ENCODE data around the gene MED4. TPM values are rescaled to one million over a fixed set of nuclear protein-coding genes. Genes with fewer than 3 reads are reported as not detected.

Gene MED4
- total RNA-seq, 4 donors from 2014 or later: 31.4 to 39.7 (median 37.2) TPM

DNA sequence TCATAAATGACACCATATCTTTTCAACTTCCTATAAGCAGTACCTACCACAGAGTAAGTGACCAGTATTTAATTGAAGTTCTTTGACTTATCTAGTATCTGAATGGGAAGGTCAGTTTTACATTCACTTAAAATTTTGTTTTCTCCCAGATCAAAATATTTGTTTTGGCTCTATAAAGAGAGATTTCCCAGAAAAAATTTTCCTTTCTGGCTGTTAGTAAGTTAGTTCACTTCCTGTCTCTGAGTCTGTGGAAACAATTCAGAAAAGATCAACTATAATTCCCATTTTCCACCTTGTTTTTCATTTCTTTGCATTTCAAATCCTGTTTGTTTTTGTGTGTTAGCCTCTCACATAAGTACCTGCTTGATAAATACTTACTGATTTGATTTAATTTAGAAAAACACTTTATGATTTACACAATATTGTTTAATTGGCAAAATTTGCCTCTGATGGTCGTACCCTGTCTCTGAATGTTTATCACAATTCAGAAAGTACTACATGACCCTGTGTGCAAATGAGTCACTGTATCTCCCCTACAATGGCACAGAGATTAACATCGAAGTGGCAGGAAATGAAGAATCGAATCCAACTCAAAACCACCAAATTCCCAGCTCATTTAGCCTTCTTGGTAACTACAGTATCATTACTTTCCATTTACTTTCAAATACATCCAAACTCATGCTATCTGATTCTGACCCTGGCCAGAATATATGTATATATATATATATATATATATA is 15.4 kb upstream of the MED4 start:
- intact Hi-C loops (cut with DNase I; ENCODE audit: low total_unique reads): no loop called here
- in situ Hi-C loops (cut with MboI; ENCODE audit: low pct_ligation_motif_present in 1 of 4, low pct_unique_long_range_greater_than_20kb in 1 of 4, low sequenced_read_pairs in 3 of 4): loop anchor here in 1 of 4 donors (25.0 kb wide), 1 partner anchor 652 kb away; no protein-coding TSS in a partner anchor
- Histone ChIP-seq H3K27me3 (no peaks in the 10 kb centered on the region), H3K4me1 (peaks cover 0 to 6% (median 0%) of the 10 kb centered on the region in 4 donors), H3K27ac (peak overlapping the region in 1 of 4 donors; percentile 28), H3K9me3 (no peaks in the 10 kb centered on the region), H3K4me3 (no peak overlapping the region), H3K36me3 (no peaks in the 10 kb centered on the region)
- TF ChIP-seq POLR2A (IDR thresholded peaks at IDR 0.05): no peak
- TF ChIP-seq POLR2AphosphoS5 (IDR thresholded peaks at IDR 0.05): no peak
- no peak for TF ChIP-seq CTCF (IDR thresholded peaks at IDR 0.05)
- no peak for TF ChIP-seq EP300 (IDR thresholded peaks at IDR 0.05; ENCODE audit: low read depth)
- no peak for DNase-seq
- 62 to 70% methylated on average over 3 of the region's 3 CpGs for WGBS, 2 donors (ENCODE audit: low coverage in 1 of 2)

DNA sequence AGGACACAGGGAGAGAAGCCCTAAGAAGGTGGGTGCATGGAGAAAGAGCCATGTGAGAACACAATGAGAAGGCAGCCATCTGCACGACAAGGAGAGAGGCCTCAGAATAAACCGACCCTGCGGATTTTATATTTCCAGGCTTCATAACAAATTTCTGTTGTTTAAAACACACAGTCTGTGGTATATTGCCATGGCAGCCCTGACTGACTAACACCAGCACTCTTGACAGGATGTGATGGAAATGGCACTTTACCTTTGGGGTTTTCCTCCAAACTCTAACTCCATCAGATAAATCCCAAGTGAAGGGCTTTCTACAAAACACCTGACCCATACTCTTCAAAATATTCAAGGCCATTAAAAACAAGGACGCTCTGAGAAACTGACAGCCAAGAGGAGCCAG is 13.2 kb upstream of the MED4 start:
- H3K27ac ChIP-seq: no peak overlapping the region
- no peaks in the 10 kb centered on the region for H3K27me3 ChIP-seq
- DNase-seq: no peak
- H3K9me3 ChIP-seq: no peaks in the 10 kb centered on the region
- TF ChIP-seq CTCF (IDR thresholded peaks at IDR 0.05): no peak
- no peak for TF ChIP-seq POLR2AphosphoS5 (IDR thresholded peaks at IDR 0.05)
- TF ChIP-seq POLR2A (IDR thresholded peaks at IDR 0.05): no peak
- no peak for TF ChIP-seq EP300 (IDR thresholded peaks at IDR 0.05; ENCODE audit: low read depth)
- 57 to 62% methylated on average over 4 of the region's 4 CpGs for WGBS, 2 donors (ENCODE audit: low coverage in 1 of 2)
- no peak overlapping the region for H3K4me3 ChIP-seq
- in situ Hi-C loops (cut with MboI; ENCODE audit: low pct_ligation_motif_present in 1 of 4, low pct_unique_long_range_greater_than_20kb in 1 of 4, low sequenced_read_pairs in 3 of 4) (loop anchor here in 1 of 4 donors (25.0 kb wide), 1 partner anchor 654 kb away; no protein-coding TSS in a partner anchor), intact Hi-C loops (cut with DNase I; ENCODE audit: low total_unique reads) (no loop called here)
- H3K4me1 ChIP-seq: no peaks in the 10 kb centered on the region
- no peaks in the 10 kb centered on the region for H3K36me3 ChIP-seq

DNA sequence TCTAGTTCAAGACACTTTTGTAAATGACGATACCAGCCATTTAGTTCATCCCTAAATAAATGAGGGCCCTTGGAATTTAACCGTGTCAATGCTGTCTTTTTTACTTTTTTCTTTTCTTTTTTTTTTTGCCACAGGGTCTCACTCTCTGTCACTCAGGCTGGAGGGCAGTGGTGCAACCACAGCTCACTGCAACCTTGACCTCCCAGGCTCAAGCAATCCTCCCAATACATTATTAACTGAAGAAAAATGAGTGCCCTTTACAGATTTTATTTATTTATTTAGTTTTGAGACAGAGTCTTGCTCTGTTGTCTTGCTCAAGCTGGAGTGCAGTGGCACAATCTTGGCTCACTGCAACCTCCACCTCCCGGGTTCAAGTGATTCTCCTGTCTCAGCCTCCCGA is 2.9 kb upstream of the MED4 start:
- no peak for TF ChIP-seq EP300 (IDR thresholded peaks at IDR 0.05; ENCODE audit: low read depth)
- TF ChIP-seq POLR2AphosphoS5 (IDR thresholded peaks at IDR 0.05): no peak
- TF ChIP-seq CTCF (IDR thresholded peaks at IDR 0.05): no peak
- no peak for TF ChIP-seq POLR2A (IDR thresholded peaks at IDR 0.05)
- intact Hi-C loops (cut with DNase I; ENCODE audit: low total_unique reads) (loop anchor here (5.0 kb wide), 1 partner anchor 1760 kb away; no protein-coding TSS in a partner anchor), in situ Hi-C loops (cut with MboI; ENCODE audit: low pct_ligation_motif_present in 1 of 4, low pct_unique_long_range_greater_than_20kb in 1 of 4, low sequenced_read_pairs in 3 of 4) (loop anchor here in 1 of 4 donors (25.0 kb wide), 1 partner anchor 665 kb away; no protein-coding TSS in a partner anchor)
- no peak for DNase-seq
- H3K4me1 ChIP-seq: peaks cover 10 to 15% (median 14%) of the 10 kb centered on the region in 4 donors
- H3K4me3 ChIP-seq: no peak overlapping the region
- 84 to 87% methylated on average over 4 of the region's 4 CpGs for WGBS, 2 donors (ENCODE audit: low coverage in 1 of 2)
- no peak overlapping the region for H3K27ac ChIP-seq
- H3K27me3 ChIP-seq: no peaks in the 10 kb centered on the region
- no peaks in the 10 kb centered on the region for H3K9me3 ChIP-seq
- no peaks in the 10 kb centered on the region for H3K36me3 ChIP-seq

DNA sequence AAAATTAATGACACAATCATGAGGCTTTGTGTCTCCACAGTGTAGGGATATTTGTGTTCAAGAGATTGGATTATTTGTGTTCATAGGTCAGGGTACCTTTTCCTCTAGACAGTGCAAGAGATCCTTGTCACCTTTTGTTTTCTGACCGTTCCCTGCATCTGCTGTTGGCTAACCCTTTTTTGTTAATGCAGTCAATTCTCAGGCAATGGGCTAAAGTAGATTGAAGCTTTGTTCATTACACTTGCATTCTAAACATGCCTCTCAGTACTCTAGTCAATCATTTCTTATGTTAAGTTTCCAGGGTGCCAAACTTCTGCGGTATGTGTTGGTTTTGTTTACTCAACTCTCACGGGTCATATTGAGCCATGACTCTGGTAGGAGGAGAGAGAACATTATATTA is 1.8 kb upstream of the MED4 start:
- H3K27me3 ChIP-seq: no peaks in the 10 kb centered on the region
- no peak overlapping the region for H3K27ac ChIP-seq
- WGBS, 2 donors (ENCODE audit: low coverage in 1 of 2): 58 to 66% methylated on average over 3 of the region's 3 CpGs
- no peaks in the 10 kb centered on the region for H3K36me3 ChIP-seq
- TF ChIP-seq EP300 (IDR thresholded peaks at IDR 0.05; ENCODE audit: low read depth): no peak
- TF ChIP-seq POLR2A (IDR thresholded peaks at IDR 0.05): no peak
- TF ChIP-seq POLR2AphosphoS5 (IDR thresholded peaks at IDR 0.05): no peak
- no peak for TF ChIP-seq CTCF (IDR thresholded peaks at IDR 0.05)
- H3K4me1 ChIP-seq: peaks cover 10 to 25% (median 15%) of the 10 kb centered on the region in 4 donors
- intact Hi-C loops (cut with DNase I; ENCODE audit: low total_unique reads) (loop anchor here (5.0 kb wide), 1 partner anchor 1761 kb away; no protein-coding TSS in a partner anchor), in situ Hi-C loops (cut with MboI; ENCODE audit: low pct_ligation_motif_present in 1 of 4, low pct_unique_long_range_greater_than_20kb in 1 of 4, low sequenced_read_pairs in 3 of 4) (loop anchor here in 1 of 4 donors (25.0 kb wide), 1 partner anchor 666 kb away; no protein-coding TSS in a partner anchor)
- H3K4me3 ChIP-seq: no peak overlapping the region
- DNase-seq: no peak
- no peaks in the 10 kb centered on the region for H3K9me3 ChIP-seq
